Smooth muscle cell (in vitro differentiated cells): ENCODE results near the gene PKHD1. TPM values are rescaled to one million over a fixed set of nuclear protein-coding genes. Genes with fewer than 3 reads are reported as not detected.

Experiments
- DNase-seq: peaks from one replicate; lab custom pipeline; 2025; ENCODE audit not compliant: unreplicated experiment; lab: John Stamatoyannopoulos, UW
- H2AFZ ChIP-seq: fragments of 200-600 bp; sonication (generic); 2 replicates; pipeline ENCODE4 v1.6.0; 2016; ENCODE audit warnings: antibody characterized with exemption, low read depth, mild to moderate bottlenecking
- H3F3A ChIP-seq: fragments of 200-600 bp; sonication (generic); 2 replicates; pipeline ENCODE4 v1.6.0; 2017; ENCODE audit warnings: antibody characterized with exemption, low read depth
- H3K27ac ChIP-seq: fragments of 200-600 bp; sonication (generic); 2 replicates; pipeline ENCODE4 v1.5.1; 2016; ENCODE audit warnings: low read depth, mild to moderate bottlenecking
- H3K27me3 ChIP-seq: fragments of 200-600 bp; sonication (generic); 2 replicates; pipeline ENCODE4 v1.6.1; 2016; ENCODE audit warnings: low read depth, mild to moderate bottlenecking
- H3K36me3 ChIP-seq: fragments of 200-600 bp; sonication (generic); 2 replicates; pipeline ENCODE4 v1.5.1; 2016; ENCODE audit warnings: low read depth
- H3K4me1 ChIP-seq: fragments of 200-600 bp; sonication (generic); 2 replicates; pipeline ENCODE4 v1.5.1; 2016; ENCODE audit warnings: low read depth
- H3K4me2 ChIP-seq: fragments of 200-600 bp; sonication (generic); 2 replicates; pipeline ENCODE4 v1.6.0; 2016; ENCODE audit warnings: mild to moderate bottlenecking
- H3K4me3 ChIP-seq: fragments of 200-600 bp; sonication (generic); 2 replicates; pipeline ENCODE4 v1.5.1; 2016; ENCODE audit warnings: mild to moderate bottlenecking
- H3K79me2 ChIP-seq: fragments of 200-600 bp; sonication (generic); 2 replicates; pipeline ENCODE4 v1.6.0; 2016; ENCODE audit warnings: low read depth, mild to moderate bottlenecking
- H3K9ac ChIP-seq: fragments of 200-600 bp; sonication (generic); 2 replicates; pipeline ENCODE4 v1.6.0; 2016; ENCODE audit warnings: low read depth
- H3K9me3 ChIP-seq: fragments of 200-600 bp; sonication (generic); replicated peaks from 2 replicates; pipeline ENCODE4 v1.5.1; 2016; ENCODE audit warnings: low read depth
- H4K20me1 ChIP-seq: fragments of 200-600 bp; sonication (generic); 2 replicates; pipeline ENCODE4 v1.6.0; 2016; ENCODE audit warnings: low read depth
- CTCF ChIP-seq: fragments of 200-600 bp; sonication (generic); IDR thresholded peaks from 2 replicates; pipeline ENCODE4 v1.5.1; 2017; ENCODE audit warnings: borderline replicate concordance, mild to moderate bottlenecking, antibody characterized with exemption; ENCODE audit not compliant: insufficient read depth, poor library complexity, severe bottlenecking
- WGBS: methylation state at CpG from one replicate; pipeline ENCODE4 v1.1.7; 2016; ENCODE audit warnings: low lambda C conversion rate; 5-methylcytosine and 5-hydroxymethylcytosine counted together
- polyA plus RNA-seq: library from polyadenylated mRNA; unstranded; fragments of >200 nt; fragmentation: Nextera tagmentation; extraction: Ambion mirVana; gene quantifications from 2 replicates; pipeline ENCODE4 v1.2.1, GENCODE V29; 2016
- total RNA-seq: library from RNA; depleted of rRNA; stranded (reverse); fragments of >200 nt; gene quantifications from 2 replicates; pipeline ENCODE4 v1.2.3, GENCODE V29; 2014

The PKHD1 gene
- total and polyA plus RNA-seq, 2 experiments from 2014 or later = not detected

- DNase-seq = no peak
- no peaks in the 10 kb centered on the region for H3F3A ChIP-seq
- H3K27ac ChIP-seq = no peak overlapping the region
- no peaks in the 10 kb centered on the region for H3K4me1 ChIP-seq
- H3K4me2 ChIP-seq = no peak overlapping the region
- no peak for TF ChIP-seq CTCF
- H2AFZ ChIP-seq = no peak overlapping the region
- H3K9me3 ChIP-seq = no peaks in the 10 kb centered on the region
- no peak overlapping the region for H3K4me3 ChIP-seq
- no peaks in the 10 kb centered on the region for H3K79me2 ChIP-seq
- H4K20me1 ChIP-seq = no peaks in the 10 kb centered on the region
- 88% methylated on average over 1 of the region's 1 CpG for WGBS
- H3K36me3 ChIP-seq = no peaks in the 10 kb centered on the region
- no peak overlapping the region for H3K9ac ChIP-seq
- H3K27me3 ChIP-seq = no peaks in the 10 kb centered on the region
Measured at GRCh38 chr6:52117352-52117751, 29.9 kb upstream of the PKHD1 start.

GRCh38 chr6:52116605-52116948 is 29.2 kb upstream of the PKHD1 start:
- Histone ChIP-seq H3K4me1 (no peaks in the 10 kb centered on the region), H3K27ac (no peak overlapping the region), H3K9me3 (no peaks in the 10 kb centered on the region), H3K79me2 (no peaks in the 10 kb centered on the region), H3K4me3 (no peak overlapping the region), H3K4me2 (no peak overlapping the region), H3F3A (no peaks in the 10 kb centered on the region), H3K9ac (no peak overlapping the region), H4K20me1 (no peaks in the 10 kb centered on the region), H3K27me3 (no peaks in the 10 kb centered on the region), H2AFZ (no peak overlapping the region), H3K36me3 (no peaks in the 10 kb centered on the region)
- DNase-seq = no peak
- no peak for TF ChIP-seq CTCF

GRCh38 chr6:52115891-52116604 is 28.6 kb upstream of the PKHD1 start:
- Histone ChIP-seq H3K4me3 (no peak overlapping the region), H3K4me2 (no peak overlapping the region), H3K36me3 (no peaks in the 10 kb centered on the region), H3F3A (no peaks in the 10 kb centered on the region), H3K27me3 (no peaks in the 10 kb centered on the region), H3K9ac (no peak overlapping the region), H3K4me1 (no peaks in the 10 kb centered on the region), H3K79me2 (no peaks in the 10 kb centered on the region), H3K9me3 (no peaks in the 10 kb centered on the region), H2AFZ (no peak overlapping the region), H3K27ac (no peak overlapping the region), H4K20me1 (no peaks in the 10 kb centered on the region)
- DNase-seq = no peak
- 64% methylated on average over 3 of the region's 3 CpGs for WGBS
- TF ChIP-seq CTCF = no peak

GRCh38 chr6:52115145-52115741 is 27.8 kb upstream of the PKHD1 start:
- Histone ChIP-seq H2AFZ (no peak overlapping the region), H3F3A (no peaks in the 10 kb centered on the region), H3K36me3 (no peaks in the 10 kb centered on the region), H3K9ac (no peak overlapping the region), H3K79me2 (no peaks in the 10 kb centered on the region), H3K4me2 (no peak overlapping the region), H3K9me3 (no peaks in the 10 kb centered on the region), H3K27me3 (no peaks in the 10 kb centered on the region), H3K27ac (no peak overlapping the region), H4K20me1 (no peaks in the 10 kb centered on the region), H3K4me1 (no peaks in the 10 kb centered on the region), H3K4me3 (no peak overlapping the region)
- DNase-seq = no peak
- WGBS = 88% methylated on average over 3 of the region's 3 CpGs
- no peak for TF ChIP-seq CTCF
